ENCODE measurements around the gene NAPSA. TPM values are rescaled to one million over a fixed set of nuclear protein-coding genes. Genes with fewer than 3 reads are reported as not detected.
A peak's percentile ranks its signal among the peaks of the same experiment; 100 is the strongest.

Gene NAPSA
- total and polyA plus RNA-seq, 10 of the 15 experiments (the other 5 are each of a cell fraction or from before 2014, with no cell fraction given), result 6.7 to 45.4 (median 17.1) TPM

- ChIA-PET CTCF (interaction anchor here (0.9 to 6.2 kb wide), 5 partner anchors 13 to 100 kb away, joined by 3 to 120 read pairs (median 3); partner anchors contain the start of genes NR1H2 and POLD1), RAD21 (ENCODE audit: unreplicated experiment) (interaction anchor here (0.7 to 1.4 kb wide), 2 partner anchors 9 to 33 kb away, joined by 3 to 4 read pairs; partner anchors contain the start of gene KCNC3), SMC1A (ENCODE audit: uncharacterized antibody, unreplicated experiment) (interaction anchor here (1.2 to 2.8 kb wide), 6 partner anchors 13 to 101 kb away, joined by 3 to 9 read pairs (median 4); no protein-coding TSS in a partner anchor), POLR2A (interaction anchor here (0.5 to 2.8 kb wide), 8 partner anchors 14 to 364 kb away, joined by 3 to 10 read pairs (median 4); partner anchors contain the start of genes KCNC3, NR1H2 and SPIB)
- no peaks in the 10 kb centered on the region for H4K20me1 ChIP-seq (ENCODE audit: control insufficient read depth, insufficient read depth)
- WGBS (ENCODE audit: insufficient coverage, insufficient replicate concordance, low lambda C conversion rate, missing lambda C conversion rate), result 45% methylated on average over 7 of the region's 7 CpGs
- intact Hi-C loops (cut with micrococcal nuclease; ENCODE audit: unreplicated experiment), result no loop called here
- in situ Hi-C loops (cut with MboI), result no loop called here
- FAIRE-seq (no peak), ATAC-seq (no peak), DNase-seq (ENCODE audit: low read depth, low spot score) (no peak)
- no peak overlapping the region for H3K9ac ChIP-seq (ENCODE audit: control insufficient read depth, insufficient read depth, low read length)
- no TSS peak for BruUV-seq (replicated peaks)
- H3K4me2 ChIP-seq (ENCODE audit: control insufficient read depth, insufficient read depth), result peak overlapping the region; percentile 47; the same call in 1 of the 2 replicates
- H3K27me3 ChIP-seq (replicated peaks in 1 of 2; ENCODE audit: control insufficient read depth in 2 of 2, insufficient read depth in 2 of 2, low read length in 1 of 2), result no peaks in the 10 kb centered on the region
- no peaks in the 10 kb centered on the region for H3K36me3 ChIP-seq (ENCODE audit: control insufficient read depth in 2 of 2, insufficient read depth in 2 of 2, low read length in 1 of 2)
- peak overlapping the region; percentile 47 for H3K27ac ChIP-seq (ENCODE audit: control insufficient read depth, insufficient read depth)
- TF ChIP-seq PBX3 (IDR thresholded peaks at IDR 0.05; ENCODE audit: insufficient replicate concordance, low read depth, low read length), result no peak
- TF ChIP-seq PML (IDR thresholded peaks at IDR 0.05; ENCODE audit: low read length), result no peak
- TF ChIP-seq ZBTB4 (CRISPR knock-in tag; IDR thresholded peaks at IDR 0.05), result no peak
- TF ChIP-seq NR2F1 (conservative IDR thresholded peaks at IDR 0.05), result peak; percentile 97
- TF ChIP-seq E2F4 (IDR thresholded peaks at IDR 0.05; ENCODE audit: low read depth, low read length), result no peak
- TF ChIP-seq SIX5 (IDR thresholded peaks at IDR 0.05; ENCODE audit: low read depth, low read length, severe bottlenecking), result no peak
- peak; percentile 77 for TF ChIP-seq NR2C1 (IDR thresholded peaks at IDR 0.05)
- TF ChIP-seq MTA3 (IDR thresholded peaks at IDR 0.05; ENCODE audit: borderline replicate concordance, low read length), result no peak
- peak; percentile 69 for TF ChIP-seq SPI1 (IDR thresholded peaks at IDR 0.05; ENCODE audit: borderline replicate concordance, insufficient read depth, low read depth, low read length)
- peaks cover 67% of the 10 kb centered on the region for H3K4me1 ChIP-seq (ENCODE audit: control insufficient read depth, insufficient read depth, low read length)
- H2AFZ ChIP-seq (ENCODE audit: control insufficient read depth, low read depth, low read length), result no peak overlapping the region; the same call in 1 of the 2 replicates
- H3K4me3 ChIP-seq, result no peak overlapping the region
- no peaks in the 10 kb centered on the region for H3K79me2 ChIP-seq (ENCODE audit: control insufficient read depth, insufficient read depth, low read length)
- peaks cover 2% of the 10 kb centered on the region; the same call in 2 of the 3 replicates for H3K9me3 ChIP-seq (replicated peaks; ENCODE audit: control insufficient read depth, insufficient read depth, low read length)
These were observed 4.0 kb downstream of the NAPSA start for GRCh38 chr19:50361290-50362029.

Measured in GM12878 (cell line).